GM10266 (cell line): Measurements from ENCODE around the gene ARPIN.

Source experiments
- DNase-seq: peaks from one replicate; pipeline ENCODE4 v3.0.0; 2012; ENCODE audit errors: extremely low spot score
- CTCF ChIP-seq: IDR thresholded peaks from 2 replicates; pipeline ENCODE4 v1.5.1; 2012; ENCODE audit warnings: mild to moderate bottlenecking, low read depth; ENCODE audit not compliant: control insufficient read depth, insufficient read depth; ENCODE audit errors: missing control alignments

Gene ARPIN

GRCh38 chr15:89926158-89926557 is 13.4 kb upstream of the ARPIN start:
- no peak for DNase-seq
- TF ChIP-seq CTCF: no peak

GRCh38 chr15:89917442-89918101 is 4.8 kb upstream of the ARPIN start:
- TF ChIP-seq CTCF: no peak
- DNase-seq: no peak

- no peak for TF ChIP-seq CTCF
- no peak for DNase-seq
Measured at GRCh38 chr15:89916660-89917059, 3.9 kb upstream of the ARPIN start.

- no peak for DNase-seq
- TF ChIP-seq CTCF: no peak
Measured at GRCh38 chr15:89912145-89912673, 543 bp downstream of the ARPIN start.

DNA sequence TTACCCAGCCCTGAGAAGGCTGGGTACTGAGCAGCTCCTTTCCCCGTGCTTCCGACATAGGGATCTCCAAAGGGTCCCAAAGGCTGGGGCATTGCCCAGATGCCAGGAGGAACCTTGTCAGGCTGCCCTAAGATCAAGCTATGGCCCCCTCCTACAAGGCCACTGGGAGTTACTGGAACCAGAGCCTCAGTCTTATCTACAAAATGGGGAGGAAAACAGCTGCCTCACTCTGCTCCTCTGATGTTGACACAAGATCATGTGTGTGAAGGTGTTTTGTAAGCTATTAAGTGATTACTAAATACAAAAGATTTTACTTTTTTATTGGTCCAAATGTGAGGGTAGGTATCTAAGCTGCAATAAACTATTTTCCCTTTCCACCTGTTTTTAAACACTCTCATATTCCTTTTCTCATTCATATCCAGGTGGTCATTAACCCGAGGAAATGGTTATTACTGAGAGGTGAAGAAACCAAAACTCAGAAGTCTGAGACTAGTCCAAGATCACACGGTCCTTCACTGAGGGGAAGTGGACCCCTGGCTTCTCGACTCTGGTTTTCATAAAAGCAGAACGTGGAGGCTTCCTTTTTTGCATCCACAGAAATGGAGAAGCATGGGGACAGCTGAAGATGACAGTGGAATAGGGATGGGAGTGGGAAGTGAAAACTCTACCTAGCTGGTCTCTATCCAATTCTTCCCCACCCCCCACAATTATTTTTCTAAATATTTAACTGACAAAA is 1.7 kb downstream of the ARPIN start:
- TF ChIP-seq CTCF: no peak
- DNase-seq: no peak

GRCh38 chr15:89909611-89910010 is 3.1 kb downstream of the ARPIN start:
- no peak for DNase-seq
- TF ChIP-seq CTCF: no peak

- DNase-seq: no peak
- TF ChIP-seq CTCF: no peak
Measured at GRCh38 chr15:89908226-89908625, 4.5 kb downstream of the ARPIN start.
